ENCODE data around the gene KLHL28.

Gene KLHL28

GRCh38 chr14:44989497-44990440 is 28.0 kb upstream of the KLHL28 start:
- no peak overlapping the region for H4K8ac ChIP-seq (ENCODE audit: low read depth, low read length)
- H2BK5ac ChIP-seq (ENCODE audit: low read length), result no peak overlapping the region
- H3K9ac ChIP-seq (ENCODE audit: low read length), result no peak overlapping the region
- H2BK120ac ChIP-seq (ENCODE audit: low read depth, low read length), result no peak overlapping the region
- no peak overlapping the region for H3K18ac ChIP-seq (ENCODE audit: low read length)
- H4K5ac ChIP-seq (ENCODE audit: low read length), result no peak overlapping the region
- DNase-seq, result peak; percentile 8
- H2BK15ac ChIP-seq (replicated peaks; ENCODE audit: low read depth), result no peak overlapping the region
- H3K79me1 ChIP-seq (ENCODE audit: low read length), result no peaks in the 10 kb centered on the region
- H3K4me2 ChIP-seq (ENCODE audit: low read length), result no peak overlapping the region
- no peak overlapping the region for H3K23ac ChIP-seq (ENCODE audit: low read length)
- no peaks in the 10 kb centered on the region for H3K36me3 ChIP-seq (ENCODE audit: control insufficient read depth, insufficient read depth, low read length)
- H3K56ac ChIP-seq (ENCODE audit: low read length), result no peak overlapping the region
- H3K4ac ChIP-seq (ENCODE audit: low read depth, low read length), result no peak overlapping the region
- no peak overlapping the region for H2AK5ac ChIP-seq (ENCODE audit: low read length)
- no peaks in the 10 kb centered on the region for H3K27me3 ChIP-seq (ENCODE audit: insufficient read depth, low read length, poor library complexity)
- H3K4me1 ChIP-seq (ENCODE audit: control insufficient read depth, low read depth, low read length), result no peaks in the 10 kb centered on the region
- H3K27ac ChIP-seq (ENCODE audit: low read depth, low read length), result no peak overlapping the region
- peaks cover 2% of the 10 kb centered on the region for H3K79me2 ChIP-seq (ENCODE audit: control insufficient read depth, insufficient read depth, low read length)
- no peak overlapping the region for H3K4me3 ChIP-seq (ENCODE audit: low read length)
- WGBS (ENCODE audit: extremely low coverage, insufficient coverage, low lambda C conversion rate), result no CpG with 5 or more reads among the region's 3 CpGs

GRCh38 chr14:44988694-44989093 is 26.9 kb upstream of the KLHL28 start:
- no CpG with 5 or more reads among the region's 2 CpGs for WGBS (ENCODE audit: extremely low coverage, insufficient coverage, low lambda C conversion rate)
- Histone ChIP-seq H3K18ac (ENCODE audit: low read length) (no peak overlapping the region), H3K9ac (ENCODE audit: low read length) (no peak overlapping the region), H4K8ac (ENCODE audit: low read depth, low read length) (no peak overlapping the region), H3K4me2 (ENCODE audit: low read length) (no peak overlapping the region), H3K23ac (ENCODE audit: low read length) (no peak overlapping the region), H3K27me3 (ENCODE audit: insufficient read depth, low read length, poor library complexity) (no peaks in the 10 kb centered on the region), H3K79me1 (ENCODE audit: low read length) (no peaks in the 10 kb centered on the region), H3K79me2 (ENCODE audit: control insufficient read depth, insufficient read depth, low read length) (peaks cover 2% of the 10 kb centered on the region), H2BK15ac (replicated peaks; ENCODE audit: low read depth) (no peak overlapping the region), H2AK5ac (ENCODE audit: low read length) (no peak overlapping the region), H4K5ac (ENCODE audit: low read length) (no peak overlapping the region), H3K4me1 (ENCODE audit: control insufficient read depth, low read depth, low read length) (no peaks in the 10 kb centered on the region), H3K36me3 (ENCODE audit: control insufficient read depth, insufficient read depth, low read length) (no peaks in the 10 kb centered on the region), H3K4me3 (ENCODE audit: low read length) (no peak overlapping the region), H2BK120ac (ENCODE audit: low read depth, low read length) (no peak overlapping the region), H3K4ac (ENCODE audit: low read depth, low read length) (no peak overlapping the region), H2BK5ac (ENCODE audit: low read length) (no peak overlapping the region), H3K27ac (ENCODE audit: low read depth, low read length) (no peak overlapping the region), H3K56ac (ENCODE audit: low read length) (no peak overlapping the region)
- DNase-seq, result peak; percentile 72

- no peak for DNase-seq
Measured at GRCh38 chr14:44982594-44982993, 20.8 kb upstream of the KLHL28 start.

GRCh38 chr14:44981198-44981597 is 19.5 kb upstream of the KLHL28 start:
- Histone ChIP-seq H4K8ac (ENCODE audit: low read depth, low read length) (no peak overlapping the region), H3K79me1 (ENCODE audit: low read length) (peaks cover 1% of the 10 kb centered on the region), H3K27ac (ENCODE audit: low read depth, low read length) (no peak overlapping the region), H2BK5ac (ENCODE audit: low read length) (no peak overlapping the region), H4K5ac (ENCODE audit: low read length) (no peak overlapping the region), H3K4me2 (ENCODE audit: low read length) (no peak overlapping the region), H3K18ac (ENCODE audit: low read length) (no peak overlapping the region), H2BK120ac (ENCODE audit: low read depth, low read length) (no peak overlapping the region), H3K4me1 (ENCODE audit: control insufficient read depth, low read depth, low read length) (no peaks in the 10 kb centered on the region), H3K56ac (ENCODE audit: low read length) (no peak overlapping the region), H2BK15ac (replicated peaks; ENCODE audit: low read depth) (no peak overlapping the region), H3K79me2 (ENCODE audit: control insufficient read depth, insufficient read depth, low read length) (peaks cover 3% of the 10 kb centered on the region), H3K4ac (ENCODE audit: low read depth, low read length) (no peak overlapping the region), H3K4me3 (ENCODE audit: low read length) (no peak overlapping the region), H3K36me3 (ENCODE audit: control insufficient read depth, insufficient read depth, low read length) (no peaks in the 10 kb centered on the region), H3K27me3 (ENCODE audit: insufficient read depth, low read length, poor library complexity) (no peaks in the 10 kb centered on the region), H3K23ac (ENCODE audit: low read length) (no peak overlapping the region), H3K9ac (ENCODE audit: low read length) (no peak overlapping the region), H2AK5ac (ENCODE audit: low read length) (no peak overlapping the region)
- no peak for DNase-seq
- WGBS (ENCODE audit: extremely low coverage, insufficient coverage, low lambda C conversion rate), result no CpG with 5 or more reads among the region's 3 CpGs

More at GRCh38 chr14:44982594-44982993, 20.8 kb upstream of the KLHL28 start:
- no peak overlapping the region for H3K9ac ChIP-seq (ENCODE audit: low read length)
- no peak overlapping the region for H2BK15ac ChIP-seq (replicated peaks; ENCODE audit: low read depth)
- H2BK5ac ChIP-seq (ENCODE audit: low read length), result no peak overlapping the region
- WGBS (ENCODE audit: extremely low coverage, insufficient coverage, low lambda C conversion rate), result no CpG with 5 or more reads among the region's 2 CpGs
- H4K8ac ChIP-seq (ENCODE audit: low read depth, low read length), result no peak overlapping the region
- no peaks in the 10 kb centered on the region for H3K27me3 ChIP-seq (ENCODE audit: insufficient read depth, low read length, poor library complexity)
- no peak overlapping the region for H3K18ac ChIP-seq (ENCODE audit: low read length)
- H3K36me3 ChIP-seq (ENCODE audit: control insufficient read depth, insufficient read depth, low read length), result no peaks in the 10 kb centered on the region
- H3K23ac ChIP-seq (ENCODE audit: low read length), result no peak overlapping the region
- no peak overlapping the region for H3K4me3 ChIP-seq (ENCODE audit: low read length)
- no peak overlapping the region for H3K4me2 ChIP-seq (ENCODE audit: low read length)
- H3K79me1 ChIP-seq (ENCODE audit: low read length), result no peaks in the 10 kb centered on the region
- no peak overlapping the region for H3K4ac ChIP-seq (ENCODE audit: low read depth, low read length)
- no peak overlapping the region for H2BK120ac ChIP-seq (ENCODE audit: low read depth, low read length)
- H3K79me2 ChIP-seq (ENCODE audit: control insufficient read depth, insufficient read depth, low read length), result peaks cover 2% of the 10 kb centered on the region
- H3K4me1 ChIP-seq (ENCODE audit: control insufficient read depth, low read depth, low read length), result no peaks in the 10 kb centered on the region
- no peak overlapping the region for H4K5ac ChIP-seq (ENCODE audit: low read length)
- H3K27ac ChIP-seq (ENCODE audit: low read depth, low read length), result no peak overlapping the region
- no peak overlapping the region for H3K56ac ChIP-seq (ENCODE audit: low read length)
- no peak overlapping the region for H2AK5ac ChIP-seq (ENCODE audit: low read length)

DNA sequence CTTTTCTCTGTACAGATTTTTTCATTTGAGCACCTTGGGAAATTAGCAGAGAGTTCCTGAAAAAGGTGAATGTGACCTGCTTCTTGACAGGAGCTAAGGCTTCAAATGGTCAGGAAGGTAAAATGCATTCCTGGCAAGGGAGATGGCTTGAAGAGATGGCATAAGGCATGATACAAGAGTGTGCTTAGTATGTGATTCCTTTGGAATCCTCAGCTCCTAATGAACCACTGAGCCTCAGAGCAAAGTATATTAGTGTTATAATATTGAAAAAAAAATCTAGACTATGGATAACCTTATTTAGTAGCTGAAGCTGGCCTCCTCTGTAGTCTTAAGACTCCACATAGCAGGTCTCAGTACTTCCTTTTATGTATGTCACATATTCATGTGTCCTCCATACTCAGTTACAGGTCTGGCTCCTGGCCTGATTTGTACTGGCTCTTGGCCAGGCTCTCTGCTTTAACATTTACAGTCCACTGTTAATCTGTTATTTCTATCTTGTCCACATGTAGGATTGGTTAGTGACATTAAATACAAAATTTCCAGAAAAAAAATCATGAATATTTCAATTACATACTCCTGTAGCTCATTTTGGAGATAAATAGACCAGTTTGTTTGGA is 18.1 kb upstream of the KLHL28 start:
- H3K23ac ChIP-seq (ENCODE audit: low read length), result no peak overlapping the region
- no peak overlapping the region for H3K4ac ChIP-seq (ENCODE audit: low read depth, low read length)
- no peak overlapping the region for H3K4me2 ChIP-seq (ENCODE audit: low read length)
- H3K36me3 ChIP-seq (ENCODE audit: control insufficient read depth, insufficient read depth, low read length), result no peaks in the 10 kb centered on the region
- DNase-seq, result no peak
- peaks cover 4% of the 10 kb centered on the region for H3K79me2 ChIP-seq (ENCODE audit: control insufficient read depth, insufficient read depth, low read length)
- no peak overlapping the region for H3K9ac ChIP-seq (ENCODE audit: low read length)
- no peak overlapping the region for H2BK120ac ChIP-seq (ENCODE audit: low read depth, low read length)
- H3K27ac ChIP-seq (ENCODE audit: low read depth, low read length), result no peak overlapping the region
- H2AK5ac ChIP-seq (ENCODE audit: low read length), result no peak overlapping the region
- no peak overlapping the region for H2BK5ac ChIP-seq (ENCODE audit: low read length)
- no peak overlapping the region for H4K5ac ChIP-seq (ENCODE audit: low read length)
- H3K4me3 ChIP-seq (ENCODE audit: low read length), result no peak overlapping the region
- peaks cover 3% of the 10 kb centered on the region for H3K79me1 ChIP-seq (ENCODE audit: low read length)
- H4K8ac ChIP-seq (ENCODE audit: low read depth, low read length), result no peak overlapping the region
- no peaks in the 10 kb centered on the region for H3K27me3 ChIP-seq (ENCODE audit: insufficient read depth, low read length, poor library complexity)
- H3K56ac ChIP-seq (ENCODE audit: low read length), result no peak overlapping the region
- H3K18ac ChIP-seq (ENCODE audit: low read length), result no peak overlapping the region
- no peaks in the 10 kb centered on the region for H3K4me1 ChIP-seq (ENCODE audit: control insufficient read depth, low read depth, low read length)
- no peak overlapping the region for H2BK15ac ChIP-seq (replicated peaks; ENCODE audit: low read depth)

Data from mesendoderm (in vitro differentiated cells).